Activated CD8-positive, alpha-beta memory T cell treated with anti-CD3 and anti-CD28 coated beads, Interleukin-2, amount 50 U/mL, for 4 hours (primary cell): ENCODE data around the gene TTC9B.
"Not testable (repeated sequence)": the region's sequence is repeated elsewhere in the genome, so short reads cannot be mapped to it uniquely, and the experiment has no call there.

ENCODE experiments used
- DNase-seq: peaks from one replicate; pipeline ENCODE4 v3.0.0-alpha.2; 2020

TTC9B gene

DNA sequence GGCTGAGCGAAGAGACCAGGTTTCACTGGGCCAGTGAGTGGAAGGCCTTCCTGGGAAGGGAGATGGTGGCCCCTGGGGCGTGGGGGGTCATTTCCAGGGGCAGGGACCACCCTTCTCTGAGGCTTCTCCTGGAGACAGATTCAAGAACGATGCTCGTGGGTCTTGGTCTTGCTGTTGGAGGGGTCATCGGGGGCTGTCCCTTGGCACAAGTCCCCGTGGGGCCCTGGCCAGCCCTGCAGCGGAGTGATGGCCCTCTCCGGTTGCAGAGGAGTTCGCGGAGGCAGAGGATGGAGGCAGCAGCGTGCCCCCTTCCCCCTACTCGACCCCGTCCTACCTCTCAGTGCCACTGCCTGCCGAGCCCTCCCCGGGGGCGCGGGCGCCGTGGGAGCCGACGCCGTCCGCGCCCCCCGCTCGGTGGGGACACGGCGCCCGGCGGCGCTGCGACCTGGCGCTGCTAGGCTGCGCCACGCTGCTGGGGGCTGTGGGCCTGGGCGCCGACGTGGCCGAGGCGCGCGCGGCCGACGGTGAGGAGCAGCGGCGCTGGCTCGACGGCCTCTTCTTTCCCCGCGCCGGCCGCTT is 4.8 kb downstream of the TTC9B start:
- DNase-seq: no peak

DNA sequence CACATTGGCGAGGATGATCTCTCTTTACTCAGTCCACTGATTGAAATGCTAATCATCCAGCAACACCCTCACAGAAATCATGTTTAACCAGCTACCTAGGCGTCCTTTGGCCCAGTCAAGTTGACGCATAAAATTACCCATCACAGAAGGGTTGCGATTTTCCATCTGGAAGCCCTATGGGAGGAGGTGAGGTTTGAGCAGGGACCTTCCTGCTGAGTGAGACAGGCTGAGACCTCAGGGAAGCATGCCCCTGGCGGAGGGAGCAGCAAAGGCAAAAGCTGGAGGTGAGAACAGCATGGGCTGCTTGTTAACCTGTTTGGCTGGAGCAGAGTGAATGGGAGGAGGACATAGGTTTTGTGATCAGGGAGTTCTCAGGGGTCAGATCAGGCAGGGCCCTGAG is 7.3 kb downstream of the TTC9B start:
- DNase-seq: no peak

DNA sequence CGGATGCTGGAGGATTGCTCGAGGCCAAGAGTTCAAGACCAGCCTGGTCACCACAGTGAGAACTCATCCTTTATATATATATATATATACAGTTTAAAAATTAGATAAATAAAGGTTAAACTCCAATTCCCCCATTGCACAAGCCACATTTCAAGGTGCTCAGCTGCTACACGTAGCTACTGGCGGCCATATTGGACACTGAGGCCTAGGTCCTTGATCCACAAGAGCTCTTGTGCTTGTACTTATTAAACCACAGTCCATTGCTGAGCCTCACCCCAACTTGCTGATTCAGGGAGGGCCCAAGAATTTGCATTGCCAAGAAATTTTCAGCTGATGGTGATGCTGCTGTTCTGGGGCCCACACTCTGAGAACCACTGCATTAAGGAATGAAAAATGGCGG is 9.6 kb downstream of the TTC9B start:
- no peak for DNase-seq

DNA sequence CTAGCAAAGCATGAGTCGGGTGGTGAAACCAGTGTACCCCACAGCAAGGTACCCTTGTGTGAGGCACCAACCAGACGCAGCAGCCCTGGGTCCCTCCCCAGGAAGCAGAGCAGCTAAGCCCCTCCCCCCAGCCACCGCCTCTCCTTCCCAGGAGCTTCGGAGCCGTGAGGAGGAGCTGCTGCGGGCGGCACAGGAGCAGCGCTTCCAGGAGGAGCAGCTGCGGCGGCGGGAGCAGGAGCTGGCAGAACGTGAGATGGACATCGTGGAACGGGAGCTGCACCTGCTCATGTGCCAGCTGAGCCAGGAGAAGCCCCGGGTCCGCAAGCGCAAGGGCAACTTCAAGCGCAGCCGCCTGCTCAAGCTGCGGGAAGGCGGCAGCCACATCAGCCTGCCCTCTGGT is 12.4 kb downstream of the TTC9B start:
- DNase-seq: no peak

DNA sequence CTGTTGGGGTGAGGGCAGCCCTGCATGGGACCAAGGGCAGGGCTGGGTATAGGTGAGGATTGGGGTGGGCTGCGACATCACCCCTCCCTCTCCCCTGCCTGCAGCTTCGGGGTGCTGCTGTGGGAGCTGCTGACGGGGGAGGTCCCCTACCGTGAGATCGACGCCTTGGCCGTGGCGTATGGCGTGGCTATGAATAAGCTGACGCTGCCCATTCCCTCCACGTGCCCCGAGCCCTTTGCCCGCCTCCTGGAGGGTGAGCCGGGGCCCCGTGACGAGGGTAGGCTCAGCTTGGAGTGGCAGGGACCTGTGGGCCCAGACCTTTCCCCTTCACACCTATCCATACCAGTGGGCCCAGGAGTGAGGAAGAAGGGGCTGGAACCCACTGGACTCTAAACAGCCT is 13.8 kb downstream of the TTC9B start:
- DNase-seq: no peak

DNA sequence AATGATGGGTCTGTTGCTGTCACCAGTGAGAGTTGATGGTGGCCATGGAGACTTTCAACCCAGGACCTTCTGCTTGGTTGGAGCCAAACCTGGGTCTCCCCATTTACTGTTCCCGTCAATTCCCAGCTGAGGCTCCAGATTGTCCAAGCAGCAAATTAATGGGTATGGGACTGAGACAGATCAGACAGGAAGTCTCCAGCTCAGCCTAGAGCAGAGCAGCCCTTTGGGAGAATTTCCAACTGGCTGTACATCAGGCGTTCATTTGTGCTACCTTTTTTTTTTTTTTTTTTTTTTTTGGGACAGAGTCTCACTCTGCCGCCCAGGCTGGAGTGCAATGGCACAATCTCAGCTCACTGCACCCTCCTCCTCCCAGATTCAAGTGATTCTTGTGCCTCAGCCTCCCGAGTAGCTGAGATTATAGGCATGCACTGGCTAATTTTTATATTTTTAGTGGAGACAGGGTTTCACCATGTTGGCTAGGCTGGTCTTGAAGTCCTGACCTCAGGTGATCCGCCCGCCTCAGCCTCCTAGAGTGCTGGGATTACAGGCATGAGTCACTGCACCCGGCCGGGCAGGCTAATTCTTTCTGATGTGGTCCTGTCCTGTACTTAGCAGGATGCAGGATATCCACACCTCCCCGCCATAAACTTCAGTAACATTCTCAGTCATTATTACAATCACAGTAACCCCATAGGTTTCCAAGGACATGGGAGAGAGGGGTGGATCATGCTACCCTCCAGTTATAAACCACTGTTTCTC is 17.7 kb downstream of the TTC9B start:
- no peak for DNase-seq

DNA sequence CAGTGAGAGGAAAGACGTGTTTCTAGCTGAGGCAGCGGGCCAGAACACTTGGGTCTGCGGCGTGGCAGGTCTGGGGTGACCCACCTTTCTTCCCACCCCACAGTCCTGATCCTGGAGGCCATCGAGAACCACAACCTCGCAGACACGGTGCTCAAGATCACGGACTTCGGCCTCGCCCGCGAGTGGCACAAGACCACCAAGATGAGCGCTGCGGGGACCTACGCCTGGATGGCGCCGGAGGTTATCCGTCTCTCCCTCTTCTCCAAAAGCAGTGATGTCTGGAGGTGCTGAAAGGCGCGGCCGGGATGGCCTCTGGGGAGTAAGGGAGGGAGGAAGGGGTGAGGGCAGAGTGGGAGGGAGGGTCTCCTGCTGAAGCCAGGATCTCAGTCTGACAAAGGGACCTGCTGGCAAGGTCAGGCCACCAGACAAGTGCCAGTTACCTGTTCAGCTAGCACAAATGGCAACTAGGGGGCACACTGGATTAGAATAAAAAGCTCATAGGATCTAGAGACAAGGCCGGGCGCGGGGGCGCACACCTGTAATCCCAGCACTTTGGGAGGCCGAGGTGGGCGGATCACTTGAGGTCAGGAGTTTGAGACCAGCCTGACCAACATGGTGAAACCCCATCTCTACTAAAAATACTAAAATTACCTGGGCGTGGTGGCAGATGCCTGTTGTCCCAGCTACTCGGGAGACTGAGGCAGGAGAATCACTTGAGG is 19.8 kb downstream of the TTC9B start:
- DNase-seq: no peak

DNA sequence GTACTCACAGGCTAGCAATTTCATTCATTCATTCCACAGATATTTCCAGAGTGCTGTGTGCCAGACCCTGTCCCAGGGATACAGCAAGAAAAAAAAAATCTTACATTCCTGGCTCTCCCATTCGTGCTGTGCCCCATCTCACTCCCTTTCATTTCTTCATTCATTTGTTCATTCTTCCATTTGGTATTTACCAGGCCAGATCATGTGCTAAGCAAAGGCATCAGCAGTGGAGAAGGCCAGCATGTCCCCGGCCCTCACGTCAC is 24.7 kb downstream of the TTC9B start:
- DNase-seq: no peak

DNA sequence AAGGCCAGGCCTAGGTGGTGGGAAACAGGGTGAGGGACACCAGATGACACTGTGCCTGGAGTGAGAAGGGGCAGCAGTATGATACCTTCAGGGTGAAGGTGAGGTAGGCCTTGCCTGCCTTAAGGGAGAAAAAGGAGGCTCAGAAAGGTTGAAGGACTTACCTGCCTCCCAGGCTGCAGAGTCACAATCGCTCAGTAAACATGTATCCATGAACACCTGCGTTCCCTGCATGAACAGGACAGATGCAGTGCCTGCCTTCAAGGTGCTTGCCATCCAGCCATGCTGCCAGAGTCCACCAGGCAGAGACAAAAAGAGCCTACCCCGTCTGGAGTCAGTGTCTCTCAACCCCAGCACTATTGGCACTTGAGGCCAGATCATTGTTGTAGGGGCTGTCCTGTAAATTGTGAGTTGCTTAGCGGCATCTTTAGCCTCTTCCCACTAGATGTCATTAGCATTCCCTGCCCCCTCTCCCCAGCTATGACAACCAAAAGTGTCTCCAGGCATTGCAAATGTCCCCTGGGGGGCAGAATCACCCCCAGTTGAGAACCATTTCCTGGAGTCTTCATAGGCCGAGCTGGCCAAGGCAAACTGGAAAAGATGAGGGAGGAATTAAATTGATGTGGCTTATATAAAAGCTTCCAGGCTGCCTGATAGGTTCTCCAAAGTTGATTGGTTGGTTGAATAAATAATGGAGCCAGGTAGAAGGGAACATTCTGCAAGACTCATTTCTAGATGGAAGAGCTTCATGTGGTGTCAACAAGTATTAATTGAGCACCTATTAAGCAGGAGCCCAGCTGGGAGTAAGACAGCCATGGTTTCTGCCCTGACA is 25.2 kb downstream of the TTC9B start:
- no peak for DNase-seq

DNA sequence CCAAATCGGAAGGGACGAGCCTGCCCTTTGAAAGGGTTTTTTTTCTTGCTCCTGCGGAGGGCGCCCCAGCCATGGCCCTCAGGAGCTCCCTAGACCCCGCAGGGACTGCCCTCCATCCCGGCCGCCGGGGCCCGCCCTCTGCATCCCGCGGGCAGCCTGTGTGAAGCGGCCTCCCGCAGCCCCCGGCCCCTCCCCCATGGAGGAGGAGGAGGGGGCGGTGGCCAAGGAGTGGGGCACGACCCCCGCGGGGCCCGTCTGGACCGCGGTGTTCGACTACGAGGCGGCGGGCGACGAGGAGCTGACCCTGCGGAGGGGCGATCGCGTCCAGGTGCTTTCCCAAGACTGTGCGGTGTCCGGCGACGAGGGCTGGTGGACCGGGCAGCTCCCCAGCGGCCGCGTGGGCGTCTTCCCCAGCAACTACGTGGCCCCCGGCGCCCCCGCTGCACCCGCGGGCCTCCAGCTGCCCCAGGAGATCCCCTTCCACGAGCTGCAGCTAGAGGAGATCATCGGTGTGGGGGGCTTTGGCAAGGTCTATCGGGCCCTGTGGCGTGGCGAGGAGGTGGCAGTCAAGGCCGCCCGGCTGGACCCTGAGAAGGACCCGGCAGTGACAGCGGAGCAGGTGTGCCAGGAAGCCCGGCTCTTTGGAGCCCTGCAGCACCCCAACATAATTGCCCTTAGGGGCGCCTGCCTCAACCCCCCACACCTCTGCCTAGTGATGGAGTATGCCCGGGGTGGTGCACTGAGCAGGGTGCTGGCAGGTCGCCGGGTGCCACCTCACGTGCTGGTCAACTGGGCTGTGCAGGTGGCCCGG is 26.1 kb downstream of the TTC9B start:
- peak; percentile 25 for DNase-seq

DNA sequence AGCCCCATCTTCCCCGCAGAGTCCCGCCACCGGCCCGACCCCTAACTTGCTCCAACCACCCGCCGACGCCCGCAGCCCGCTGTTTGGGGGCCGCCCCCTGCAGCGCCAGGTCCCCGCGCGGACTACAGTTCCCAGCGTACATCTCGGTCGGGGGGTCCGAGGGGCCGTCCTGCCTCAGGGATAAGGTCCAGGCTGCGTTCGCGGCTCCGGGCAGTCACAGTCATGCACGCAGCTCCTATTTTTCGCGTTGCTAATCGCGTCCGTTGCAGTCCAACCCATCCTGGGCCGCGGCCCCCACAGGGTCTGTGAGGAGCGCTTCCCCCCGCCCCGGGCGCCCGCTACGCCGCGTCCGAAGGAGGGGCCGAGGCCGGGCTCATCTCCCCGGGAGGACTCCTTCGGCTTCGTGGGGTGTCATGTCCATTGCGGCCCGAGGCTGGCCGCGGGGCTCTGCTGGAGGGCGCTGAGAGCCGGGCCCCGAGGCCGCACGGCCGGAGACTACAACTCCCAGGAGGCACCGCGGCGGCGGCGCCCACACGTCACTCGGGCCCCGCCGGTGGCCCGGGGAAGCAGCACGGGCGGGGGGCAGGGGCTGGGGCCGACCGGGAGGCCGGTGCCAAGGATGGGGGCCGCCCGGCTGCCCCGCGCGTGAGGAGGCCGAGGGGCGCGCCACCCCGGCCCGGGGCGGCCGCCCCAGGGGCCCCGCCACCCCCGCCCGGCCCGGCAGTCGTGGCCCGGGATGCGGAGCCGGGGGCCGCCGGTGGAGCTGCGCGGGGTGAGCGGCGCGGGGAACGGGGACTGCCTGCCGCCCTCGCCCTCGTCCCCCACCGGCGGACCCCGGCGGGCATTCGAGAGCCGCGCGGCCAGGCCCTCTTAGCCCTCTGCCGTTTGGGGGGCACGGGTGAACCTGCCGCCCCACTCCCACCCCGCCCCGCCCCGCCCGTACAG is 27.0 kb downstream of the TTC9B start, which contains the start of gene MAP3K10:
Gene MAP3K10 (plus strand): TSS at position 536 of the 945 bp plus-strand sequence. CDS start 606 bp downstream, outside the sequence.
- peak; percentile 77 for DNase-seq

DNA sequence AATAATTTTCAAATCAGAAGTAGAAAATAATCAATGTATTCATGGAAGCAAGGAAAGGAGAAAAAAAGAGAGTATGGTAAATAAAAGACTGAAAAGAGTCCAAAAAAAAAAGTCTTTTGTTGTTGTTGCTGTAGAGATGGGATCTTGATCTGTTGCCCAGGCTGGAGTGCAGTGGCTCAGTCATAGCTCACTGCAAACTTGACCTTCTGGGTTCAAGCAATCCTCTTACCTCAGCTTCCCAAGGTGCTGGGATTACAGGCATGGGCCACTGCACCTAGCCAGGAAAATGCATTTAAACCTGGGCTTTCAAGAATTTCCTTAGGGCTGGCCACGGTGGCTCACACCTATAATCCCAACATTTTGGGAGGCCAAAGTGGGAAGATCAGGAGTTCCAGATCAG is 33.9 kb downstream of the TTC9B start:
- no peak for DNase-seq

DNA sequence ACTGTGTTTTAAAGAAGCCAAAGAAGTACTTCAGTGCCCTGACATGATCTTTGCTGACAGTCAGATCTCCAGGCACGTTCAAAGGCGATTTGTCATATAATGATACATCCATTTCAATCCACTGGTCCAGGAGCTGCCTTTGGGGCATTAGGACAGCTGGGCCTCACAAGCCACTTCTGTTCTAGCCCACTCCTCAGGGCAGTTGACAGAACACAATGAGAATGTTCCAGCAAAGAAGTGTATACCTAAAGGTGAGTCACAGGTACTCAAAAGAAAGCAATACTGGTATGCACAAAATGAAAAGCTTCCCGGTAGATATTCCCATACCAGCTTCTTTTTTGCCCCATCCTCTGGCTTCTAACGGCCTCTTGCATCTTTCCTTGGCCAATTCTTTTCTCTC is 39.4 kb downstream of the TTC9B start:
- no peak for DNase-seq

DNA sequence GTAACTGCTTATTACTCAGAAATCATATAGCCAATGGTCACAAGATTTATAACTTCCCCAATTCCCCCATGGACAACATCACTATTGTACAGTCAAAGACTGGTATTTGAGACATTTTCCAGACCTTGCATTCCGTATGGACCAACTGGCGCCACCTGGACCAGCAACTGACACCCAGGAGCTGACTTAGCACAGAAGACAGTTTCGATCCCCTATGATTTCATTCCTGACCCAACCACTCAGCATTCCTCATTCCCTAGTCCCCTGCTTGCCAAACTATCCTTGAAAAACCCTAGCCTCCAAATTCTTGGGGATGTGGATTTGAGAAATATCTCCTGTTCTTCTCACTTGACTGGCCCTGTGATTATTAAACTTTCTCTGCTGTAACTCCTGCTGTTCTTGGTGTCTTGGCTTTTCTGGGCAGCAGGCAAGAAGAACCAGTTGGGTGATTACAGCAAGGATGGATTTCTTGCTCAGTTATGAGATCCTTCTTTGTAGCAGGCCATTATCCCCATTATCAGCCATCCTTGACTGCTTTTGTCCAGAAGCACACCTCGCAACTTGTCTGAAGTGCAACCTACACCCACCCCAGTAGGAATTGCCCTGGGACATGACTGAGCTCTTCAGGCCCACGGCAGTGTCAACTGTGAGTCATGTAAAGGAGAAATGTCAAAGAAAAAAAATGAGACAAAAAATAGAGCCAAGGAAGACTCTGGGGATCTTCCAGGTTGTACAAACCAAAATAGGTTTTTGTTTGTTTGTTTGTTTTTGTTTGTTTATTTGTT is 40.7 kb downstream of the TTC9B start:
- no peak for DNase-seq

DNA sequence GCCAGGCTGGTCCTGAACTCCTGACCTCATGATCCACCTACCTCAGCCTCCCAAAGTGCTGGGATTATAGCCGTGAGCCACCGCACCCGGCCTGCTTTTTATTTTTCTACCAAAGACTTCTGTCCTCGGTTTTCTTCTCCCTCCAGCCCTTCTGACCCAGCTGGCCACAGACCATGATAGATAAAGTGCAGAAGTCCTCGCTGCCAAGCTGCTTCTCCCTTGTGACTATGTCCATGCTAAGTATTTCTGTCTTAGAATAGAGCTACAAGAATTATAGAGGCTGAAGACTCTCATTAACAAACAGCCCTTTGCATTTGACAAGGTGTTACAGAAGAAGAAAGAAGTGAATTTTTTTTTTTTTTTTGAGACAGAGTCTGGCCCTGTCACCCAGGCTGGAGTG is 42.4 kb downstream of the TTC9B start:
- DNase-seq: no peak

DNA sequence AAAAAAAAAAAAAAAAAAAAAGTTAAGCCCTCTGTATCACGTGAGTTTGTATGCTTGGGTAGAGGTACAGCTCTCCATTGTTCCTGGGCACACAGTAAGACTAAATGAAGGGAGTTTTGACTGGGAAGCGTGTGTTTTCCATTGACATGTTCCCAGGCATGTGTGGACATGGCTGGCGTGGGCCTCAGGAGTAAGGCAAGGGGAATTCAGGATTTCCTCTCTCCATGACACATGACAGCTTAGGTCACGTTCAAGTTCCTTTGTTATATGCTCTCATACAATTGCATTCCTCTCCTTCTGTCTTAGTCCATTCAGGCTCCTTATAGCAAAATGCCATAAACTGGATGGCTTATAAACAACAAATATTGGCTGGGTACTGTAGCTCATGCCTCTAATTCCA is 44.1 kb downstream of the TTC9B start:
- DNase-seq: no peak

DNA sequence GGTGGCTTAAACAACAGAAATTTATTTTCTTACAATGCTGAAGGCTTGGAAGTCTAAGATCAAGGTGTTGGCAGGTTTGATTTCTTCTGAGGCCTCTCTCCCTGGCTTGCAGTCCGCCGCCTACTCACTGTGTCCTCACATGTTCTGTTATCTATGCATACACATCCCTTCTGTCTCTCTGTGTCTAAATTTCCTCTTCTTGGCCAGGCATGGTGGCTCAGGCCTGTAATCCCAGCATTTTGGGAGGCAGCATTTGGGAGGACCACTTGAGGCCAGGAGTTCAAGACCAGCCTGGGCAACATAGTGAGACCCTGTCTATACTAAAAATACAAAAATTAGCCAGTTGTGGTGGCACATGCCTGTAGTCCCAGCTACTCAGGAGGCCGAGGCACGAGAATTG is 46.9 kb downstream of the TTC9B start:
- DNase-seq: not testable (repeated sequence)

DNA sequence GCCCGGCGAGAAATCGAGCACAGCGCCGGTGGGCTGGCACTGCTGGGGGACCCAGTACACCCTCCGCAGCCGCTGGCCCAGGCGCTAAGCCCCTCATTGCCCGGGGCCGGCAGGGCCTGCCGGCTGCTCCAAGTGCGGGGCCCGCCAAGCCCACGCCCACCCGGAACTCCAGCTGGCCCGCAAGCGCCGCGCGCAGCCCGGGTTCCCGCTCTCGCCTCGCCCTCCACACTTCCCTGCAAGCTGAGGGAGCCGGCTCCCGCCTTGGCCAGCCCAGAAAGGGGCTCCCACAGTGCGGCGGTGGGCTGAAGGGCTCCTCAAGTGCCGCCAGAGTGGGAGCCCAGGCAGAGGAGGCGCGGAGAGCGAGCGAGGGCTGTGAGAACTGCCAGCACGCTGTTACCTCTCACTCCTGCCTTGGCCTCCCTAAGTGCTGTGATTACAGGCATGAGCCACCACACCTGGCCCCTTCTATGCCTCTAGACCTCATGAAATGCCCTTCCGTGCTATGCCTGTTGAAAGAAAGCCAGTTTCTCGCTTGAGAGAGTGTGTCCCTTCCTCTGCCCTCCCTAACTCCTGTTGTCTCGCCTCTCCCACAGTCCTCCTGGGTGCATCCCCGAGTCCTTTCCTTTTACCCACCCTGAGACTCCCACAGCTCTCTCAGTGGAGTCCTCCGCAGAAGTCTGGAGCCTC is 47.7 kb downstream of the TTC9B start:
- DNase-seq: not testable (repeated sequence)

DNA sequence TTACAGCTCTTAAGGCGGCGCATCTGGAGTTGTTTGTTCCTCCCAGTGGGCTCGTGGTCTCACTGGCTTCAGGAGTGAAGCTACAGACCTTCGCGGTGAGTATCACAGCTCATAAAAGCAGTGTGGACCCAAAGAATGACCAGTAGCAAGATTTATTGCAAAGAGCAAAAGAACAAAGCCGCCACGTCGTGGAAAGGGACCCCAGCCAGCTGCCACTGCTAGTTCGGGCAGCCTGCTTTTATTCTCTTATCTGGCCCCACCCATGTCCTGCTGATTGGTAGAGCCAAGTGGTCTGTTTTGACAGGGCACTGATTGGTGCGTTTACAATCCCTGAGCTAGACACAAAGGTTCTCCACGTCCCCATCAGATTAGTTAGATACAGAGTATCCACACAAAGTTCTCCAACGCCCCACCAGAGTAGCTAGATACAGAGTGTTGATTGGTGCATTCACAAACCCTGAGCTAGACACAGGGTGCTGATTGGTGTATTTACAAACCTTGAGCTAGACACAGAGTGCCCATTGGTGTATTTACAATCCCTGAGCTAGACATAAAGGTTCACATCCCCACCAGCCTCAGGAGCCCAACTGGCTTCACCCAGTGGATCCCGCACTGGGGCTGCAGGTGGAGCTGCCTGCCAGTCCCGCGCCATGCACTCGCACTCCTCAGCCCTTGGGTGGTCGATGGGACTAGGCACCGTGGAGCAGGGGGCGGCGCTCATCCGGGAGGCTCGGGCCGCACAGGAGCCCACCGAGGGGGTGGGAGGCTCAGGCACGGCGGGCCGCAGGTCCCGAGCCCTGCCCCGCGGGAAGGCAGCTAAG is 48.5 kb downstream of the TTC9B start:
- not testable (repeated sequence) for DNase-seq
